CD4-positive, alpha-beta T cell (primary cell): ENCODE measurements around the gene CERS6. TPM values are rescaled to one million over a fixed set of nuclear protein-coding genes. Genes with fewer than 3 reads are reported as not detected.

Experiments used
- ATAC-seq: fragments of 200-7000 bp; cut with Tn5 transposase; one replicate; pipeline ENCODE4 v1.10.0; 2022; ENCODE audit warnings: mild to moderate bottlenecking; ENCODE audit not compliant: poor library complexity
- CTCF ChIA-PET: fragments of 350-600 bp; sonication (Branson Sonifier 250); formaldehyde crosslinking; loops from one replicate; lab custom pipeline; 2021; ENCODE audit warnings: antibody characterized with exemption, inconsistent platforms; lab: Charles Lee
- POLR2A ChIA-PET: fragments of 350-600 bp; sonication (Branson Sonifier 250); formaldehyde crosslinking; loops from one replicate; lab custom pipeline; 2021; ENCODE audit warnings: antibody characterized with exemption, inconsistent platforms; lab: Charles Lee
- DNase-seq, 14 experiments: peaks; one replicate each; pipeline ENCODE4 v3.0.0-alpha.2; 2013 to 2020; ENCODE audit warnings: mixed read lengths in 2 of 14
- H3K27ac ChIP-seq, 2 donors: one replicate each; pipeline versions ENCODE4 v1.5.1 to v1.7.0; 2013; ENCODE audit warnings: low read length in 2 of 2, low read depth in 1 of 2, mild to moderate bottlenecking in 1 of 2
- H3K27me3 ChIP-seq, 2 experiments: 1 replicate in 1 of 2; 2 replicates in 1 of 2; pipeline versions ENCODE4 v1.6.1 to v1.7.0; 2013; ENCODE audit warnings: low read length in 2 of 2, control low read depth in 1 of 2, mild to moderate bottlenecking in 1 of 2, moderate library complexity in 1 of 2; ENCODE audit not compliant: insufficient read depth in 2 of 2, control insufficient read depth in 1 of 2
- H3K36me3 ChIP-seq: one replicate; pipeline ENCODE4 v1.6.1; 2013; ENCODE audit warnings: low read length, control low read depth; ENCODE audit not compliant: insufficient read depth
- H3K4me1 ChIP-seq: one replicate; pipeline ENCODE4 v1.6.1; 2013; ENCODE audit warnings: low read length, control low read depth; ENCODE audit not compliant: insufficient read depth
- H3K4me3 ChIP-seq: one replicate; pipeline ENCODE4 v1.5.1; 2013; ENCODE audit warnings: mild to moderate bottlenecking, low read length, moderate library complexity
- H3K9me3 ChIP-seq, 2 experiments: 1 replicate in 1 of 2; 2 replicates in 1 of 2; pipeline versions ENCODE4 v1.6.1 to v1.7.0; 2013; ENCODE audit warnings: low read length in 2 of 2, mild to moderate bottlenecking in 2 of 2, control low read depth in 1 of 2, moderate library complexity in 1 of 2; ENCODE audit not compliant: control insufficient read depth in 1 of 2, insufficient read depth in 1 of 2
- H3K27ac Mint-ChIP-seq: one replicate; pipeline ENCODE4 v1.8.0; 2020; ENCODE audit warnings: mixed read lengths
- H3K27me3 Mint-ChIP-seq: one replicate; pipeline ENCODE4 v1.8.0; 2021; ENCODE audit warnings: mixed read lengths
- H3K36me3 Mint-ChIP-seq: one replicate; pipeline ENCODE4 v1.8.0; 2021; ENCODE audit warnings: low read depth, mixed read lengths
- H3K4me1 Mint-ChIP-seq: one replicate; pipeline ENCODE4 v1.8.0; 2021; ENCODE audit warnings: low read depth, mixed read lengths
- H3K4me3 Mint-ChIP-seq: one replicate; pipeline ENCODE4 v1.8.0; 2020; ENCODE audit warnings: mild to moderate bottlenecking, mixed read lengths
- H3K9me3 Mint-ChIP-seq: one replicate; pipeline ENCODE4 v1.8.0; 2020; ENCODE audit warnings: mixed read lengths
- CTCF ChIP-seq: fragments of 200-600 bp; IDR thresholded peaks from one replicate; pipeline ENCODE4 v1.8.0; 2022; ENCODE audit warnings: antibody characterized with exemption, mild to moderate bottlenecking
- intact Hi-C, 2 experiments: fragments of 100-400 bp; cut with DNase I in 1 of 2; cut with micrococcal nuclease in 1 of 2; formaldehyde crosslinking; loops; one replicate each; pipeline versions ENCODE4 v1.15.1 to v1.9.0; 2023 to 2025; cut with DNase I, micrococcal nuclease
- total RNA-seq, 174 experiments: library from RNA in 2 of 174; stranded (reverse) in 2 of 174; gene quantifications; one replicate each; pipeline ENCODE4 v1.2.3 and lab custom pipeline; 2021 to 2026

CERS6 gene
- total RNA-seq, 2 experiments from 2014 or later = 16.9 to 17.9 TPM

- H3K27ac Mint-ChIP-seq = peak overlapping the region; percentile 21
- DNase-seq = no peak
- peaks cover 54% of the 10 kb centered on the region for H3K4me1 Mint-ChIP-seq
- Histone ChIP-seq H3K4me1 (no peaks in the 10 kb centered on the region), H3K36me3 (peaks cover 10% of the 10 kb centered on the region), H3K27me3 (no peaks in the 10 kb centered on the region), H3K4me3 (no peak overlapping the region), H3K9me3 (no peaks in the 10 kb centered on the region), H3K27ac (no peak overlapping the region)
- peaks cover 58% of the 10 kb centered on the region for H3K36me3 Mint-ChIP-seq
- no peak for TF ChIP-seq CTCF
- H3K4me3 Mint-ChIP-seq = no peak overlapping the region
- intact Hi-C loops = no loop called here
- CTCF ChIA-PET = no interaction called here
- no peaks in the 10 kb centered on the region for H3K27me3 Mint-ChIP-seq
- POLR2A ChIA-PET = no interaction called here
- H3K9me3 Mint-ChIP-seq = peaks cover 4% of the 10 kb centered on the region
- no peak for ATAC-seq
Measured at GRCh38 chr2:168562971-168563370, 106.9 kb downstream of the CERS6 start.

DNA sequence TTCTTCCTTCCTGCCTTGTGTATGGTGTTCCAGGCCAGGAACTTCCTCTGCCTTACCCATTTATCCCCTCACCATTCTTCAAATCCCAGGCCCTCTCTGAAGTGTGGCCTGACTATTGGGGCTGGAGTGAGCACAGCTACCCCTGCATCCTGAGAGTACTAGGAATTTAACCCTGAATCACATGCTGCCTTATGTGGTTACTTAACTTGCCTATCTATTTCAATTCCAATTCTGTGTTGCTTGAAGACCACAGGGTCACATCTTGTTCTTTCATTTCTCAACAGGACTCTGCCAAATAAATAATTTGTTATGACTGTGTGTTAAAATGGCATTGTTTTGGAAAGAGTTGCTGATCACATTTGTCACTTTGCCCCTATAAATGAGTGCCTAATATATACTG, 108.6 kb downstream of the CERS6 start:
- intact Hi-C loops = no loop called here
- H3K4me3 ChIP-seq = no peak overlapping the region
- ChIA-PET POLR2A (no interaction called here), CTCF (no interaction called here)
- no peaks in the 10 kb centered on the region for H3K27me3 Mint-ChIP-seq
- no peak overlapping the region for H3K4me3 Mint-ChIP-seq
- no peaks in the 10 kb centered on the region for H3K9me3 ChIP-seq
- H3K4me1 ChIP-seq = no peaks in the 10 kb centered on the region
- no peak overlapping the region for H3K27ac ChIP-seq
- peaks cover 58% of the 10 kb centered on the region for H3K36me3 Mint-ChIP-seq
- no peak for TF ChIP-seq CTCF
- H3K36me3 ChIP-seq = peaks cover 10% of the 10 kb centered on the region
- DNase-seq (no peak), ATAC-seq (no peak)
- peaks cover 59% of the 10 kb centered on the region for H3K4me1 Mint-ChIP-seq
- peaks cover 2% of the 10 kb centered on the region for H3K9me3 Mint-ChIP-seq
- H3K27ac Mint-ChIP-seq = no peak overlapping the region
- H3K27me3 ChIP-seq = no peaks in the 10 kb centered on the region

GRCh38 chr2:168565112-168565511, 109.0 kb downstream of the CERS6 start:
- H3K4me3 Mint-ChIP-seq = no peak overlapping the region
- Histone ChIP-seq H3K27me3 (no peaks in the 10 kb centered on the region), H3K4me1 (no peaks in the 10 kb centered on the region), H3K36me3 (peaks cover 10% of the 10 kb centered on the region), H3K4me3 (no peak overlapping the region), H3K9me3 (no peaks in the 10 kb centered on the region), H3K27ac (no peak overlapping the region)
- H3K27ac Mint-ChIP-seq = no peak overlapping the region
- no peak for TF ChIP-seq CTCF
- no peaks in the 10 kb centered on the region for H3K9me3 Mint-ChIP-seq
- POLR2A ChIA-PET = no interaction called here
- ATAC-seq = no peak
- peaks cover 57% of the 10 kb centered on the region for H3K36me3 Mint-ChIP-seq
- intact Hi-C loops = no loop called here
- no peaks in the 10 kb centered on the region for H3K27me3 Mint-ChIP-seq
- no peak for DNase-seq
- CTCF ChIA-PET = no interaction called here
- peaks cover 61% of the 10 kb centered on the region for H3K4me1 Mint-ChIP-seq
